B cell (primary cell): ENCODE measurements around the gene AP2S1.

ENCODE experiments used
- CTCF ChIP-seq: fragments of 200-600 bp; IDR thresholded peaks from one replicate; pipeline ENCODE4 v1.8.0; 2022; ENCODE audit warnings: antibody characterized with exemption, mild to moderate bottlenecking
- EZH2 ChIP-seq: IDR thresholded peaks from 2 replicates; pipeline ENCODE4 v1.6.1; 2012; ENCODE audit warnings: borderline replicate concordance, low read depth, mild to moderate bottlenecking, moderate library complexity, low read length; ENCODE audit not compliant: insufficient read depth, poor library complexity, severe bottlenecking

GRCh38 chr19:46788968-46789338 lies 61.7 kb downstream of the AP2S1 start:
- TF ChIP-seq CTCF (no peak), EZH2 (no peak)
